Trophoblast cell (in vitro differentiated cells and primary cell): ENCODE data around the gene RPP21.

Experiments
- DNase-seq, 2 donors: peaks; one replicate each; pipeline ENCODE4 v3.0.0-alpha.2; 2016
- H2AFZ ChIP-seq: 2 replicates; pipeline ENCODE4 v1.6.1; 2013; ENCODE audit warnings: low read length, moderate library complexity, mild to moderate bottlenecking; ENCODE audit not compliant: insufficient read depth, poor library complexity
- H2AK5ac ChIP-seq: 2 replicates; pipeline ENCODE4 v1.6.1; 2013; ENCODE audit warnings: mild to moderate bottlenecking, low read length
- H2BK120ac ChIP-seq: 2 replicates; pipeline ENCODE4 v1.6.1; 2013; ENCODE audit warnings: low read length, mild to moderate bottlenecking, moderate library complexity; ENCODE audit not compliant: insufficient read depth, poor library complexity
- H2BK12ac ChIP-seq: 2 replicates; pipeline ENCODE4 v1.6.1; 2013; ENCODE audit warnings: mild to moderate bottlenecking, low read length, moderate library complexity
- H2BK5ac ChIP-seq: 2 replicates; pipeline ENCODE4 v1.6.1; 2013; ENCODE audit warnings: low read length, low read depth, moderate library complexity, mild to moderate bottlenecking; ENCODE audit not compliant: poor library complexity
- H3K14ac ChIP-seq: 2 replicates; pipeline ENCODE4 v1.6.1; 2013; ENCODE audit warnings: mild to moderate bottlenecking, low read length
- H3K18ac ChIP-seq: 2 replicates; pipeline ENCODE4 v1.6.1; 2013; ENCODE audit warnings: mild to moderate bottlenecking, low read length
- H3K23ac ChIP-seq: 2 replicates; pipeline ENCODE4 v1.6.1; 2013; ENCODE audit warnings: low read length
- H3K27ac ChIP-seq: 2 replicates; pipeline ENCODE4 v1.5.1; 2013; ENCODE audit warnings: low read depth, mild to moderate bottlenecking, inconsistent platforms, low read length, moderate library complexity
- H3K27me3 ChIP-seq: 2 replicates; pipeline ENCODE4 v1.6.1; 2013; ENCODE audit warnings: inconsistent platforms, mild to moderate bottlenecking, low read length, moderate library complexity; ENCODE audit not compliant: insufficient read depth
- H3K36me3 ChIP-seq, 2 experiments: 1 replicate in 1 of 2; 2 replicates in 1 of 2; pipeline ENCODE4 v1.6.1; 2013; ENCODE audit warnings: low read length in 2 of 2, mild to moderate bottlenecking in 2 of 2, moderate library complexity in 1 of 2; ENCODE audit not compliant: insufficient read depth in 2 of 2, control insufficient read depth in 1 of 2
- H3K4ac ChIP-seq: 2 replicates; pipeline ENCODE4 v1.6.1; 2013; ENCODE audit warnings: low read depth, mild to moderate bottlenecking, low read length, moderate library complexity
- H3K4me1 ChIP-seq, 2 experiments: 1 replicate in 1 of 2; 2 replicates in 1 of 2; pipeline ENCODE4 v1.6.1; 2013; ENCODE audit warnings: low read length in 2 of 2, mild to moderate bottlenecking in 2 of 2, moderate library complexity in 1 of 2; ENCODE audit not compliant: insufficient read depth in 2 of 2, control insufficient read depth in 1 of 2
- H3K4me2 ChIP-seq: 2 replicates; pipeline ENCODE4 v1.6.1; 2013; ENCODE audit warnings: inconsistent platforms, mild to moderate bottlenecking, low read length, moderate library complexity
- H3K4me3 ChIP-seq: 2 replicates; pipeline ENCODE4 v1.5.1; 2013; ENCODE audit warnings: mild to moderate bottlenecking, low read depth, low read length, inconsistent platforms
- H3K79me1 ChIP-seq: one replicate; pipeline ENCODE4 v1.6.1; 2013; ENCODE audit warnings: low read length
- H3K79me2 ChIP-seq: 2 replicates; pipeline ENCODE4 v1.6.1; 2013; ENCODE audit warnings: low read length, mild to moderate bottlenecking; ENCODE audit not compliant: control insufficient read depth, insufficient read depth, poor library complexity
- H3K9ac ChIP-seq: 2 replicates; pipeline ENCODE4 v1.6.1; 2013; ENCODE audit warnings: mild to moderate bottlenecking, low read length
- H3K9me3 ChIP-seq: 2 replicates; pipeline ENCODE4 v1.6.1; 2013; ENCODE audit warnings: low read depth, mild to moderate bottlenecking, control low read depth, inconsistent platforms, low read length; ENCODE audit not compliant: insufficient read depth
- H4K12ac ChIP-seq: 2 replicates; pipeline ENCODE4 v1.6.1; 2013; ENCODE audit warnings: low read depth, mild to moderate bottlenecking, low read length, moderate library complexity
- H4K8ac ChIP-seq: 2 replicates; pipeline ENCODE4 v1.6.1; 2013; ENCODE audit warnings: low read depth, mild to moderate bottlenecking, low read length, moderate library complexity
- H4K91ac ChIP-seq: one replicate; pipeline ENCODE4 v1.6.1; 2013; ENCODE audit warnings: low read depth, mild to moderate bottlenecking, low read length, moderate library complexity
- WGBS: extraction: QIAGEN DNeasy Blood & Tissue Kit; methylation state at CpG from one replicate; pipeline ENCODE4 v1.1.7; 2013; ENCODE audit warnings: missing lambda C conversion rate; ENCODE audit not compliant: insufficient read length, insufficient coverage; ENCODE audit errors: extremely low coverage; 5-methylcytosine and 5-hydroxymethylcytosine counted together

Gene RPP21

DNA sequence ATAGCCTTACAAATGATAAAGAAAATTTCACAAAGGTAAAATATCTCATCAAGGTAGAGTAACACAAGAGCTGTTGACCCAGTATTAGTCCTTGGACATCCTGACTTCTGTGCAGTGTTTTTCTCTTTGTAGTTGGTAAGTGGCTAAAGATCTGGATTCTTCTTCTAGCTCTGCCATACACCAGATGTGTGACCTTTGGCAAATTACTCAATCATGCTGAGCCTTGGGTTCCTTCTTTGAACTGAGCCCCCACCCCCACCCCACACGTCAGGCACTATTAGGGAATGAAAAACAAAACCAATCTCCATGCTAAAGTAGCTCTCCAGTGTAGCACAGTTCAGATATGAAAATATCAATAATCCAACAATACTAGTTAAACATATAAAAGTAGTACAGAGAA is 33.3 kb upstream of the RPP21 start:
- peak overlapping the region; percentile 20 for H3K4ac ChIP-seq
- H4K91ac ChIP-seq, result no peak overlapping the region
- H3K27me3 ChIP-seq, result no peaks in the 10 kb centered on the region
- no peak overlapping the region for H2BK120ac ChIP-seq
- H3K4me1 ChIP-seq, result peaks cover 0 to 2% of the 10 kb centered on the region in 2 experiments
- H3K9ac ChIP-seq, result no peak overlapping the region
- no peak overlapping the region for H3K27ac ChIP-seq
- no peak overlapping the region for H2AK5ac ChIP-seq
- no peak overlapping the region for H4K12ac ChIP-seq
- DNase-seq, result no peak
- no peak overlapping the region for H2AFZ ChIP-seq
- no peak overlapping the region for H3K23ac ChIP-seq
- WGBS, result no CpG with 5 or more reads among the region's 1 CpG
- no peak overlapping the region for H3K14ac ChIP-seq
- H3K9me3 ChIP-seq, result no peaks in the 10 kb centered on the region
- no peaks in the 10 kb centered on the region for H3K79me1 ChIP-seq
- H2BK5ac ChIP-seq, result no peak overlapping the region
- H3K4me2 ChIP-seq, result no peak overlapping the region
- H3K36me3 ChIP-seq, result peaks cover 3 to 7% of the 10 kb centered on the region in 2 experiments
- no peak overlapping the region for H3K18ac ChIP-seq
- no peak overlapping the region for H2BK12ac ChIP-seq
- no peak overlapping the region for H3K4me3 ChIP-seq
- H4K8ac ChIP-seq, result no peak overlapping the region
- H3K79me2 ChIP-seq, result no peaks in the 10 kb centered on the region

DNA sequence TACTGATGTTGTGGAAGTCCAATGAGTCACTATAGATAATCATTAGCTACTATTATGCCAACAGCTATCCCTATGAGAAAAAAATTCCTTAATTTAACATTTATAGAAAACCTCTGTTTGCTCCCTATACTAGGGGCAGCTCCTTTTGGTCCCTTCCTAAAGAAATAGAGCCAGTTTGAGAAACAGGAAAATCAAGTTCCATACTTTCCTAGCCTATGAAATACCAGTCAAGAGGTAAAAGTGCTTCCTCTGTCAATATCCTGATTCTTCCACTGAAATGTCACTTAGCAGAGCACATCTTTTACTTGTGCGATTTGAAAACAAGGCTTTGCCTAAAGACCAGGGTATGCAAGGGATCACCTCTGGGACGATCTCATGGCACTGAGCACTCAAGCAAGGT is 32.7 kb upstream of the RPP21 start:
- peaks cover 3 to 7% of the 10 kb centered on the region in 2 experiments for H3K36me3 ChIP-seq
- no peak overlapping the region for H3K27ac ChIP-seq
- no peak overlapping the region for H3K23ac ChIP-seq
- H3K27me3 ChIP-seq, result no peaks in the 10 kb centered on the region
- no peak overlapping the region for H2BK12ac ChIP-seq
- no peak overlapping the region for H2AK5ac ChIP-seq
- H3K4me2 ChIP-seq, result no peak overlapping the region
- H4K12ac ChIP-seq, result no peak overlapping the region
- H3K4me3 ChIP-seq, result no peak overlapping the region
- no peaks in the 10 kb centered on the region for H3K79me2 ChIP-seq
- no peak overlapping the region for H2AFZ ChIP-seq
- no peak overlapping the region for H4K8ac ChIP-seq
- H3K4ac ChIP-seq, result no peak overlapping the region
- no peak overlapping the region for H3K9ac ChIP-seq
- H3K18ac ChIP-seq, result no peak overlapping the region
- no peaks in the 10 kb centered on the region for H3K9me3 ChIP-seq
- H4K91ac ChIP-seq, result no peak overlapping the region
- DNase-seq, result peak in 1 of 2 donors; percentile 50
- H2BK5ac ChIP-seq, result no peak overlapping the region
- H2BK120ac ChIP-seq, result no peak overlapping the region
- no CpG with 5 or more reads among the region's 2 CpGs for WGBS
- H3K14ac ChIP-seq, result no peak overlapping the region
- no peaks in the 10 kb centered on the region for H3K79me1 ChIP-seq
- peaks cover 0 to 2% of the 10 kb centered on the region in 2 experiments for H3K4me1 ChIP-seq

- Histone ChIP-seq H3K4ac (no peak overlapping the region), H3K9me3 (no peaks in the 10 kb centered on the region), H2AK5ac (no peak overlapping the region), H3K27ac (no peak overlapping the region), H3K23ac (no peak overlapping the region), H3K4me3 (no peak overlapping the region), H2BK120ac (no peak overlapping the region), H2BK12ac (no peak overlapping the region), H3K79me2 (peaks cover 2% of the 10 kb centered on the region), H3K14ac (no peak overlapping the region), H3K18ac (no peak overlapping the region), H4K8ac (no peak overlapping the region), H2BK5ac (no peak overlapping the region), H3K79me1 (no peaks in the 10 kb centered on the region), H3K36me3 (peaks cover 3 to 7% of the 10 kb centered on the region in 2 experiments), H4K91ac (no peak overlapping the region), H4K12ac (no peak overlapping the region), H2AFZ (no peak overlapping the region), H3K9ac (no peak overlapping the region), H3K27me3 (no peaks in the 10 kb centered on the region), H3K4me2 (no peak overlapping the region), H3K4me1 (peaks cover 0 to 2% of the 10 kb centered on the region in 2 experiments)
- whole genome bisulfite sequencing, result no CpG with 5 or more reads among the region's 1 CpG
- no peak for DNase-seq
Observed at GRCh38 chr6:30312676-30313321, 32.2 kb upstream of the RPP21 start.

DNA sequence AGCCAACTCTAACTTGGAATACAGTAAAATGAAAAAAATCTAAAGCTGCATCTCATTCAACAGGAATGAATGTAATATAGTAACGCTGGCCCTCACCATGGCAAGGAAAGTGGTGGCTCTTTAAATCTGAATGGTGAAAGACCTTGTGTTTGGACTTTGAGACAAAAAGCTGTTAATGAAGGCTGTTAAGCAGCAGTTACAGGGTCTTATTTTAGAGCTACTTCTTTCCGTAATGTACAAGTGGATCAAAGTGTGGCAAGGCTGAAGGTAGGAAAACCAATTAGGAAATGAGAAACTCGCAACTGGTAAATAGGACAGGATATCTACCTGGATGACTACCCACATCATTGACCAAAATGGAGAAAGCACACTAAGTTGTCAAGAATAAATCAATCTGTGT is 29.8 kb upstream of the RPP21 start:
- H2AK5ac ChIP-seq, result no peak overlapping the region
- no peak for DNase-seq
- no peak overlapping the region for H4K8ac ChIP-seq
- no peak overlapping the region for H3K27ac ChIP-seq
- no peaks in the 10 kb centered on the region for H3K79me1 ChIP-seq
- H2BK120ac ChIP-seq, result no peak overlapping the region
- H3K4me3 ChIP-seq, result no peak overlapping the region
- no CpG with 5 or more reads among the region's 3 CpGs for WGBS
- no peak overlapping the region for H3K4me2 ChIP-seq
- H2BK5ac ChIP-seq, result no peak overlapping the region
- H3K18ac ChIP-seq, result no peak overlapping the region
- H3K23ac ChIP-seq, result no peak overlapping the region
- H3K79me2 ChIP-seq, result peaks cover 2% of the 10 kb centered on the region
- no peak overlapping the region for H2BK12ac ChIP-seq
- H4K91ac ChIP-seq, result no peak overlapping the region
- no peak overlapping the region for H2AFZ ChIP-seq
- peaks cover 0 to 2% of the 10 kb centered on the region in 2 experiments for H3K4me1 ChIP-seq
- peak overlapping the region; percentile 6 for H3K4ac ChIP-seq
- H4K12ac ChIP-seq, result no peak overlapping the region
- H3K36me3 ChIP-seq, result peaks cover 3 to 8% of the 10 kb centered on the region in 2 experiments
- no peak overlapping the region for H3K9ac ChIP-seq
- H3K14ac ChIP-seq, result no peak overlapping the region
- H3K27me3 ChIP-seq, result no peaks in the 10 kb centered on the region
- H3K9me3 ChIP-seq, result no peaks in the 10 kb centered on the region
